ENCODE measurements around the gene JPH2. TPM values are rescaled to one million over a fixed set of nuclear protein-coding genes. Genes with fewer than 3 reads are reported as not detected.

The JPH2 gene
- total RNA-seq, 1 donor from 2014 or later: 181 TPM

DNA sequence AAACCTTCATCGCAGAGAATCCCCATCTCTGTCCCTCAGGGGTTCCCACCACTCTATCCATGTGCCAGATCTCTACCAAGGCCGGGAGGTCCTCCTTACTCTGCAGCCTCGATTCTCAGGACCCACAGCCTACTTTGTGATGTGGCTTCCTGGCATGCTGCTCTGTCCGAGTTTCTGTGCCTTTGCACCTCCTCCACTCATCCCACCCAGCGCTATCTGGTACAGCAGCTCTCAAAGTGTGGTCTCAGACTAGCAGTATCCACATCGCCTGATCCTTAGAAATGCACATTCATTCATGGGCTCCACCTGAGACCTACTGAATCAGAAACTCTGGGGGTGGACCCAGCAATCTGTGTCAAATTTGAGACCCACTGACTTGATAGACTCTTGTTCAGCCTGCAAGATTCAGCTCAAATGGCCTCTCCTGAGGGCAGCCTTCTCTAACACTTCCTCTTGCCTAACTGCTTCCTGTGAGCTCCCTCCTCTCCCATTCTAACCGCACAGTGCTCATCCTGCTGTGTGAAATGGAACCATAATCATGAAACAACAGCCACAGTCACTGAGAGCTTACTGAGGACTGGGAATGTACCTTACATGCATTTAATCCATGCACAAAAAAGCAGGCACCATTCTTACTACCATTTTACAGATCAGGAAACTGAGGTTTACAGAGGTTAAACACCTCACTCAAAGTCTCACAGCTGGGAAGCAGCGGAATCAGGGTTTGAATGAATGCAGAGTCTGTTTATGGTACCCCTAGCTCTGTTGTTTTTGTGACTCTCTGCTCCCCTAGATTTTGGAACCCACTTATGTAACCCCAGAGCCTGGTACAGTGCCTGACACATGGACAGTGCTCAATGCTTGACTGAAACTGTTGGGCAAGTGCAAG, 69.4 kb downstream of the JPH2 start:
- DNase-seq: no peak
- peak; percentile 8 for ATAC-seq (ENCODE audit: poor library complexity)
- intact Hi-C loops (cut with DNase I): loop anchor here (2.0 kb wide), 1 partner anchor 73 kb away; no protein-coding TSS in a partner anchor

DNA sequence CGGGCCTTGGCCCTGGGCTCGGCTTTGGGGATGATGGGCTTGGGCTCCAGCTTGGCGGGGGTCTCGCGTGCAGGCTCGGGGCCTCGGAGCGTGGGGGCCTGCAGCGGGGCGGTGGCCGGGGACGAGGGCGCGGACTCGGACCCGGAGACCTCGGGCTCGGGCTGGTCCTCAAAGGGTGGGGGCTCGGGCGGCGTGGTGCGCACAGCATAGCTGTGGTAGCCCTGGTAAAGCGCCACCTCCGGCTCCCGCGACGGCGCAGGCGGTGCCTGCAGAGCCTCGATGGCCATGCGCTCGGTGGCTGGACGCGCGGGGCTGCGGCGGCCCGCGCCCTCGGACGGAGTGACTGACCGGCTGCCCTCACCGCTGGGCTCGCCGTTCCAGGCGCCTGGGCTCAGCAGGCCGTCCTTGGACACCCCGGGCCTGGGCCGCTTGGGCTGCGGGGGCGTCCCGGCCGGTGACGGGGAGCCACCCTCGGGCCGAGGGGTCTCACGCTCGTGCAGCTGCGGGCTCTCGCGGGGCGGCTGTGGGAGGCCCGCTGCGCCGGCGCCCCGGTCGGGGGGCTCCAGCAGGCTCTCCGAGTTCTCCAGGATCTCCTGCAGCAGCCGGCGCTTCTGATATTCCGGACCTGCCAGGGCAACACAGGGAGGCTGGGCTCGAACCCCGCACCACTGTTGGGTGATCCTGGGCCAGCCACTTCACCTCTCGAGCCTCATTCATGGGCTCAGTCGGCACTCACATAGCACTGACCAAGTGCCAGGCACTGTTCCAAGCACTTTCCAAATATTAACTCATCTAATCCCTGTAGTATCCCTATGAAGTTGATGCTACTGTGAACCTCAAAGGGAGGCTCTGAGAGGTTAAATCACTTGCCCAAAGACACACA, 71.0 kb downstream of the JPH2 start:
- intact Hi-C loops (cut with DNase I): loop anchor here (2.0 kb wide), 1 partner anchor 75 kb away; no protein-coding TSS in a partner anchor
- DNase-seq (no peak), ATAC-seq (ENCODE audit: poor library complexity) (peak; percentile 5)

DNA sequence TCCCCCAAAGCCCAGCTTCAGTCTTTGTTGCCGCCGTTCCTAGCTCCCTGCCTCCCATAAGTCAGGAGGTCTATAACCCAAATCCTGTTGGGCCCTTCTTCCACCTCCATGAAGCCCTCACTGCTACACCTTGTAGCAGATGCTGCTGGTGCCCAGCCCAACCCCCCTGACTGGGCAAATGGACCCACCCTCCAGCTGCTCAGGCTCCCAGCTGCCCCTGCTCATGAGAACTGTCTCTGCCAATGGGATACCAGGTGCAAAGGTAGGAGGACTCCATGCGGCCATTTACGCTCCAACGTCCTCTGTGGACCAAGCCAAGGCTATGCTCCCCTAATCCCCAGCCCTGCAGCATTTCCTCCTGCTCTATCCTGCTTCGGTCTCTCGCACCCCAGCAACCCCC, 71.8 kb downstream of the JPH2 start:
- ATAC-seq (ENCODE audit: poor library complexity): no peak
- intact Hi-C loops (cut with DNase I): no loop called here
- DNase-seq: no peak

DNA sequence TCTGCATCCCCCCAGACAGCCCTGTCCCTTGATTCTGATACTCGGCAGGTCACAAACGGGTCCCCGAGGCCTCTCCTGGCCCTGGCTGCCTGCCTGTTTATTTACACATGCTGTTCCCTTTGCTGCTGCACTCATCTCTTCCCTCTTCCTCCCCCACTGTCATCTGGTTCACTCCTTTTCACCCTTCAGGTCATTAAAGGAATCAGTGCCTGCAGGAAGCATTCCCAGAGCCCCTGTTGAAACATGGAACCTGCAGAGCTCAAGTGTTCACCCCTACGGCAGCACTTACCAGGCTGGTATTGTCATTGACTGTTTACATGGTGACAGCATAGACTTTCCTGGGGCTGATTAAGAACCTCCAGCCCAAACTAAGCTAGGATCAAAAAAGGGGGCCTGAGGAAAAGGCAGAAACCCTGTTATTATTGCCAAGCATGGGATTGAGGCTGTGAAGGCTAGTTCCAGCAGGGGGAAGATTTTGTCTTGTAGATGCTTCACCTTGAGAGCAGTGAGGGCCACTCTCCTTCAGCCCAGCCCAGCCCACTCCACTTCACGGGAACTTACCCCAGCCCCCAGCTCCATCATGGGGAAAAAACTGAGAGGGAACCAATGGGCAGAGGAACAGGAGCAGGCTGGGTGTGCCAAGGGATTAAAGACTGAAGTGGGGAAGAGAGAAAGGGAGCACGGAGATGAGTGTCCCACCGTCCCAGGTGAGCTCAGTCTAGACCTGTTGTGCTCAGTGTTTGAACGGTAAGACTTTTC, 73.2 kb downstream of the JPH2 start:
- ATAC-seq (ENCODE audit: poor library complexity) (no peak), DNase-seq (no peak)
- intact Hi-C loops (cut with DNase I): no loop called here

- no peak for DNase-seq
- no peak for ATAC-seq (ENCODE audit: poor library complexity)
- intact Hi-C loops (cut with DNase I): no loop called here
Measured at GRCh38 chr20:44112889-44113617, 73.9 kb downstream of the JPH2 start.

DNA sequence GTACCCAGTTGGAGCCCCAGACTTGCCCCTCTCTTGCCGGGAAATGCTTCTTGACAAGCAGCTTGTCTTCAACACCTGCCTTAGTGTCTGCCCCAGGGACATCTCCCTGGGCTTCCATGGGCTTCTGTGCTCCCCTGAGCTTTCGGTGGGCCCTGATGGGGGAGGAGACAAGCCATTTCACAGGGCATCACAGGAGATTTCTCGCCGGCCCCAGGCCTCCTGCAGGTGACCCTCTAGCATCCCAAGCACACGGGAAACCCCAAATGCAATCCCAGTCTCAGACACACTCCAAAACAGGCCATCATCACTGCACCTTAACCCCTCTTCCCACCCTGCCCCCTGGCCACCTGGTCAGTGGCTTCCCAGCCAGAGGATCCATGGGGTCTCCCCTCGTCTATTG, 74.5 kb downstream of the JPH2 start:
- intact Hi-C loops (cut with DNase I): no loop called here
- ATAC-seq (ENCODE audit: poor library complexity): no peak
- no peak for DNase-seq

DNA sequence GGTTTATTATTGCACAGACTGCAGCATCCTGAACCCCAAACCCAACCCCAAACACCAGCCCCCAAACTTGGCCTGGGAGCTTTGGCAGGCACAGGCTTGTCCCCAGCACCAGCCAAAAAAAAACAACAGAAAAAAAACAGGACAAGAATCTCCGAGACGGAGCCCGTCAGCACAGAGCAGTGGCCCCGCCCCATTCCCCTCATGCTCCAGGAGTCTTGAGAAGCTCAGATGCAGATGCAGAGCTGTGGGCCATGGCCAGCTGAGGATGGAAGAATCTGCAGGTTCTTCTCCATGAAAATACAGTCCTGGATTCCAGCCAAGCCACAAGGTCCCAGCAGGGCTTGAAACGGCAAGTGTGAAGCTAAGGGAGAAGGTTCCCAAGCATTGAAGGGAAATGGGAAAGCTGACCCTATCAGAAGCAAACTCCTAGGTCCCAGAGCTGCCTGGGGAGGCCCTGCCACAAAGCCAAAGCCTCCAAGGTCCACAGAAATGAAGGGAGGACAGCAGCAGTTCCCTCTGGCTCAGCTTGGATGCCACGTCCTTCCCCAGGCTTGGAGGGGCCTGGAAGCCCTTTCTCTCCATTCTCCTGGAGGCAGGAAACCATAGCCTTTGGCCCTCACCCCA, 75.2 kb downstream of the JPH2 start:
- no peak for DNase-seq
- ATAC-seq (ENCODE audit: poor library complexity): no peak
- intact Hi-C loops (cut with DNase I): no loop called here

DNA sequence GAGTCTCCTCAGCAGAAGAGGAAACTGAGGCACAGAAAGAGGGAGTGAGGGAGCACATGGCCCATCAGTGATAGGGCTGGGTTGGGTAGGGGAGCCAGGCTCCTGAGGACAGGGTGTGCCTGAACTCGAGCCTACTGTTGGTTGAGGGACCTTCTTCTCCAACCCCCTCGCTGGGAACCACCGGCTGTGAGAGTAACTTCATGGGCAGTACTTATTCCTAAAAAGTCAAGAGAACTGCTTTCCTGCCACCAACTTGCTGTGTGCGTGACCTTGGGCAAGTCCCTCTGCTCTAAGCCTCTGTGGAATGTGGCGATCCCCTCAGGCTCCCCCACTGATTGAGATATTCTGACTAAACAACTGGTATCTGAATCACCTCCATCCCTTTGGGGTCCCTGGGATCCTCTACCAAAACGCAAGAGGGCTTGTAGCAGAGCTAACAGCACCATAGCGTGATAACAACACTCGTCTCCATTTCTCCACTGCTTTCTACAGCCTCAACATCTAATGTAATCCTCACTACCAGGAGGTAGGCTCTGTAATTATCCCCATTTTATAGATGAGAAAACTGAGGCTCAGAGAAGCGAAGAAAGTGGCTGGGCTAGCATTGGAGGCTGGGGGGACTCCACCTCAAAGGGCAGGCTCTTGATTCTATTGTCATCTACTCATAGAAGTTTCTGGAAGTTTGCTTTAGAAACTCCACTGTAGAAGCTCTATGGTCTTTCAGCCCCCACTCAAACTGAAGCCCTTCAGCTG, 76.0 kb downstream of the JPH2 start:
- ATAC-seq (ENCODE audit: poor library complexity) (no peak), DNase-seq (no peak)

GRCh38 chr20:44109951-44110361, 77.0 kb downstream of the JPH2 start:
- ATAC-seq (ENCODE audit: poor library complexity): peak; percentile 10
- intact Hi-C loops (cut with DNase I): no loop called here
- DNase-seq: no peak

More for the DNA sequence above, 76.0 kb downstream of the JPH2 start:
- intact Hi-C loops (cut with DNase I): no loop called here

GRCh38 chr20:44106615-44107014, 80.4 kb downstream of the JPH2 start:
- intact Hi-C loops (cut with DNase I): no loop called here
- ATAC-seq (ENCODE audit: poor library complexity): no peak
- DNase-seq: no peak

DNA sequence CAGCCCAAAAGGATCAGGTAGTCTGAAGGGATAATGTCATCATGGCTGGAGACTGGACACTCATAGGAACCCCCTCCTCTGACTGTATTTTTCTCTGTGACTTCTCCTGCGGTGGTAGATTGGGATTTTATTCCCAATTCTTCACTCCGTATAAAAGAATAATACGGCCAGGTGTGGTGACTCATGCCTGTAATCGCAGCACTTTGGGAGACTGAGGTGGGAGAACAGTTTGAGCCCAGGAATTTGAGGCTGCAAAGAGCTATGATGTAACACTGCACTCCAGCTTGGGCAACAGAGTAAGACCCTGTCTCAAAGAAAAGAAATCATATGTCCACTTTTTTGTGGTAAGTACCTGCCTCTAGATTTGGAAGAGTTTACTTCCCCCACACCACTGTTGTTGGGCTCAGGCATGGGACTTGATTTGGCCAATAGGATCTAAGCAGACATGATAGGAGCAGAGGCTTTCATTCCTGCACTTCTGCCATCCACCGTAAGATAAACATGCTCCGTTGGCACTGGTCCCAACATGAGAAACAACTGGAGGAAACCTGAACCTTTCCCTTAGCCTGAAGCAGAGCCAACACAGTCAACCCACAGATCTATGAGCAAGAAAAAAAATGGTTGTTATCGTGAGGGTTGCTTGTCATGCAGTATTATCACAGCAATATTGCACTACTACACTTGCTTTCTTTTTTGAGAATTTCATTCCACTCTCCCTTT, 82.0 kb downstream of the JPH2 start:
- ATAC-seq (ENCODE audit: poor library complexity) (peak; percentile 10), DNase-seq (no peak)
- intact Hi-C loops (cut with DNase I): no loop called here

GRCh38 chr20:44102582-44102981, 84.4 kb downstream of the JPH2 start:
- DNase-seq: no peak
- intact Hi-C loops (cut with DNase I): no loop called here
- ATAC-seq (ENCODE audit: poor library complexity): no peak

DNA sequence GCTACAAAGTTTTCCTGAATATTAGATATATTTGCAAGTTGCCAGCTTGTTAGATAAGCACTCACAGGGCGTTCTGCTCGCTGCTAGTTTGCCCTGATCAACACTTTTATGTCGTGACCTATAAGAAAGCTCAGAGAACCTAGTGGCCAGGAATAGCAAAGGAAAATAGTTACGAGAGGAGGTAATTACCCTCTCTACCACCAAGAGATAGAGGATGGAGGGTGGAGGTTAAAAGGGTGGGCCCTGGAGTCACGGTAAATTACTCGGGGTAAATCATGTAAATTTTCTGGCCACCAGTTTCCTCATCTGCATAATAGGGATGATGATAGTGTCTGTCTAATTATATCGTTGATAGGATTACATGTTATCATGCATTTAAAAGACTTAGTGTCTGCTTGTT, 87.2 kb downstream of the JPH2 start:
- intact Hi-C loops (cut with DNase I): loop anchor here (10.0 kb wide), 1 partner anchor 565 kb away; no protein-coding TSS in a partner anchor
- DNase-seq (no peak), ATAC-seq (ENCODE audit: poor library complexity) (no peak)

DNA sequence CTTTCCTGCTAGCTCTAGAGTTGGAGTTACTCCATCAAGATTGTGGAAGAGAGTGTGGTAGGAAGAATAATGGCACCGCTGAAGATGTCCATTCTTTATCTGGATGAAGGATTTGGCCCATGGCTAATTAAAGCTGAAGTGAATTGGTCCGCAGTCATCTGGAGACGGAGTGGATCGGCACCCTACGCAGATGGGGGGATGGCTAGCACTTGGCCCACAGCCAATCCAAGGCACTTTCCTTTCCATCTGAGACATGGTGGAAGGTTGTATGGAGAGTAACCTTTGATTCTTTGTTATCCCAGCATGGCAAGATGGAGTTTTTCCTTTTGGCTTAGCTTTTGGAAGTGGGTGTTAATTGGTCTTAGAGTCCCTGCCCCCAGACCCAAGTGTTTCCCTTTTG, 88.3 kb downstream of the JPH2 start:
- intact Hi-C loops (cut with DNase I): loop anchor here (10.0 kb wide), 1 partner anchor 564 kb away; no protein-coding TSS in a partner anchor
- peak; percentile 9 for ATAC-seq (ENCODE audit: poor library complexity)
- DNase-seq: no peak

DNA sequence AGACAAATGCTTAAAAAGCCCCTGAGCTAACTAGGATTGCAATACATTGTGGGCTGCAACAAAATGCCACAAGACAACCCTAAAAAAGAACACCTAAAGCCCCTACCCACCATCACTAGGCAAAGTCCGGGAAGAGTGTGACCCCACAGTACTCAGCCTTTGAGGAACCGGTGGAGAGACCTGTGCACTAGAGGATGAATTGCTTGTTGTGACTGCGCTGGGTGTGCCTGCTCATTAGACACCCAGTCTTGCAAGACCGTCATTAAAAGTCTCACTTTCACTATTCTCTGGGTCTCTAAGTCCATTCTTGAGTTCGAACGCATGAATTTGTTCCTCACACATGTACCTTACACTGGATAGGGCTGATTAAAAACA, 88.7 kb downstream of the JPH2 start:
- no peak for DNase-seq
- ATAC-seq (ENCODE audit: poor library complexity): no peak
- intact Hi-C loops (cut with DNase I): loop anchor here (10.0 kb wide), 1 partner anchor 563 kb away; no protein-coding TSS in a partner anchor

DNA sequence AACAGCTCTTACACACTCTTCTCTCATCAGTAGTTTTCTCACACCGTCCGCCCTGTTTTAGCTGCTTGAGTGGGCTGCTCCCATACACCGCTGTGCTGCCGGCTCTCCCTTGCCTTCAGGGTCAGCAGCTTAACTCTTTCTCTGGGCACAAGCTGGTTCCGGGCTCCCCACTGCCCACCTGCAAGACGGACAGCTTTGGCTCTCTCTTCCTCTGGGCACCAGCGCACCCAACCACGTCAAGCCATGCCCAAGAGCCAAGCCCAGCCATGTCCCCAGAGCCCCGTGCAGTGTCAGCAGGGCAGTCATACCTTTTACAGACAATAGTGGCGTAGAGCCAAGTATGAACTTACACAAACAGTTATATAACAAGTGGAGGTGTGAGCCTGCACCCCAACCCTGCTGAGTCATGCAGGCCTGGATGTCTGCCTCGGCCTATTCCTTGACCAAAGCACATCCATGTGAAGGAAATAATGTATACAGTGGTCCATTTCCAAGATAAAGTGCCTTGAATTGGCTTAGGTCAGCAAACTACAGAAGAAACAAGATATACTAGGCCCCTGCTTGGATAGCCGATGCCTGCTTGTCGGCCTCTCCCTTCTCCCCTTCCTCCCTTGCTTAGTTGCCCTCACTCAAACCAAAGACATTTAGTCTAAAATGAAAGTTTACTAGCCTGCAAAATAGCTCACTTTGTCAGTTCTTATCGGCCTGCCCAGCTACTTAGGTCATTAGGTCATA, 89.3 kb downstream of the JPH2 start:
- DNase-seq: no peak
- intact Hi-C loops (cut with DNase I): loop anchor here (10.0 kb wide), 1 partner anchor 563 kb away; no protein-coding TSS in a partner anchor
- no peak for ATAC-seq (ENCODE audit: poor library complexity)
